Activated T-cell treated with anti-CD3 and anti-CD28 coated beads, Interleukin-2, amount 50 U/mL, for 48 hours (primary cell): ENCODE measurements around the gene CENPB.
"Not testable (repeated sequence)": the region's sequence is repeated elsewhere in the genome, so short reads cannot be mapped to it uniquely, and the experiment has no call there.

Experiments
- DNase-seq, 2 experiments: peaks; one replicate each; pipeline ENCODE4 v3.0.0-alpha.2; 2020

Gene CENPB

DNA sequence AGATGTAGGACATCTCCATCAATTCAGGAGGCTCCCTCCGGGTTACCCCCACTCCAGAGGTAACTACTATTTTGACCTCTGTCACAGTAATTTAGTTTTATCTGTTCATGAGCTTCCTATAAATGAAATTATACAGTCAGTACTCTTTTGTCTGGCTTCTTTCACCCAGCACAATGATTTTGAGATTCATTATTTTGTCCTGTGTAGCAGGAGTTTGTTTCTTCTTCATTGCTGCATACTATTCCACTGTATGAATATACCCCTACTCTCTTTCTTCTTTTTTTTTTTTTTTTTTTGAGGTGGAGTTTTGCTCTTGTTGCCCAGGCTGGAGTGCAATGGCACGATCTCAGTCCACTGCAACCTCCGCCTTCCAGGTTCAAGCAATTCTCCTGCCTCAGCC, 22.0 kb upstream of the CENPB start:
- DNase-seq = no peak

DNA sequence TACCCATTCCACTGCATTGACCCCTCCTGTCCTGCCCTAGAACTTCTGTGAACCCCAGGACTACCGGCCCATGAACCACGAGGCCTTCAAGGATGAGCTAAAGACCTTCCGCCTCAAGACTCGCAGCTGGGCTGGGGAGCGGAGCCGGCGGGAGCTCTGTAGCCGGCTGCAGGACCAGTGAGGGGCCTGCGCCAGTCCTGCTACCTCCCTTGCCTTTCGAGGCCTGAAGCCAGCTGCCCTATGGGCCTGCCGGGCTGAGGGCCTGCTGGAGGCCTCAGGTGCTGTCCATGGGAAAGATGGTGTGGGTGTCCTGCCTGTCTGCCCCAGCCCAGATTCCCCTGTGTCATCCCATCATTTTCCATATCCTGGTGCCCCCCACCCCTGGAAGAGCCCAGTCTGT, 18.2 kb upstream of the CENPB start:
- peak in 1 of 2 experiments; percentile 15 for DNase-seq

DNA sequence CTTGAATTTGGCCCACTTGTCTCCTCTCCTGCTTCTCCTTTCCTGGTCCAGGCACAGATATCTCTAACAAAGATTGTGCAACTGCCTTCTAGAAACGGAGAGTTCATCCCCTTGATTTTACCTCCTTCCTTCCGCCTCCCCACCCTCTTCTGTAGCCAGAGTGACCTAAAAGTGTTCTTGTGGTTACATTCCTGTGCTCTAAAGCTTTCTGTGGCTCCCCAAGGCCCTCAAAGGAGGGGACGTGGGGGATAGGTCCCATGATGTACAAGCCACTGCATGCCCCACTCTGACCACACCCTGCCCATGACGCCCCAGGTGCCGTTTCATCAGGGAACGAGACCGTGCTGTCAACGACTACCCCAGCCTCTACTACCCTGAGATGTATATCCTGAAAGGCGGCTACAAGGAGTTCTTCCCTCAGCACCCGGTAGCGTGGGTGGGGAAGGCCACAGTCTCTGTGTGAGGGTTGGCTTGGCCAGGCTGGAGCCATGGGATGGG, 17.8 kb upstream of the CENPB start:
- no peak for DNase-seq

DNA sequence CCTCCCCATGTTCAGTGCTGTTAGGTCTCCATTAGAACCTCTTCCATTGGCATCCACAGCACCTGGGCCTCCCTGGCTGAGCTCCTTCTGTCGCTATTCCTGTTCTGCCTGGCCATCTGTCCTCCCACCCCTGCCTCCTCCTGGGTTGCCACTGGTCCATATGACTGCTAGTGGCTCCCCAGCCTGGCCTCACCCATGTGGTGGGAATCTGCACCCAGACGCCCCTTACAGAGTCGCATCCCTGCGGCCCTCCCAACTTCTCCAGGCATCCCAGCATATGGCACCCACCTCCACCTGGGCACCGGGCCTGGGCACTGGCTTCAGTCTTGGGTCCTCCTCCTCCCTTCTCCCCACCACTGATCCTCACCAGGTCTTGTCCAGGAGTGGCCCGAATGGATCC, 17.3 kb upstream of the CENPB start:
- no peak for DNase-seq

DNA sequence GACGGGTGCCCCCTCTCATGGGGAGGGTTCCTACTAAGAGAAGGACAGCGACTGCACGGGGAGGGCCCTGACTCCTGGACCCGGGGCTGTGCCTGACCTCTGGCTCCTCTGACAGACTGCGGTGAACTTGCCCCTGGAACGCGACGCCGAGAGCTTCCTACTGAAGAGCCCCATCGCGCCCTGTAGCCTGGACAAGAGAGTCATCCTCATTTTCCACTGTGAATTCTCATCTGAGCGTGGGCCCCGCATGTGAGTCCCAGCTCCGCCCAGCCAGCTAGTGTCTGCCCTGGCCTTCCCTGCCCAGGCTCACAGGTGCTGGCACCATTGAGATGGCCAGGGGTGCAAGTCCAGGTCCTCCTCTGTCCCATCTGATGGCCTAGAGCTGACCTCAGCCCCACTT, 16.7 kb upstream of the CENPB start:
- DNase-seq = no peak

DNA sequence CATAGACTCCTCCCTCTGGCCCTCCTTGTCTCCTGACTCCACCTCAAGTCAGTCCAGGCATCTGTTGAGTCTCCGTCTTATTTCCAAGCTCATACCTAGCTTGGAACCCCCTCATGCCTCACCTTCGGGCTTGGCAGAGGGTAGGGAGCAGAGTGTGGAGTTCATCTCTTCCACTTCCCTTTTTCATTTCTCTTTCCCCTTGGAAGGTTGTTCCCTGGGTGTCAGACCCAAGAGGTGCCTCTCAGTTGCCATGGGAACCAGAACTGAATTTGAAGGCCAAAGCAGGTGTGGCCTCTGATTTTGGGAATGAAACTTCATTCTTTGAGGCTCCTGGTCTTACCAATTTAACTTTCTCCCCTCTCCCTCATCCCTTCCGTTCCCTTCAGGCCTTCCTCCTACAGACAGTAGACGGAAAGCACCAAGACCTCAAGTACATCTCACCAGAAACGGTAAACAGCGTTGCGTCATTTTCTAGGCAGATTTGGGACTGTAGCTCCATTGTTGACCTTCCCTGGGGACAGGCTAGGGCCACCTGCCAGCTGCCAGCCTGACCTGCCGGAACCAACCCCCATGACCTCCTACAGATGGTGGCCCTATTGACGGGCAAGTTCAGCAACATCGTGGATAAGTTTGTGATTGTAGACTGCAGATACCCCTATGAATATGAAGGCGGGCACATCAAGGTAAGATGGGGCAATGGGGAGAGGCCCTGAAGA, 16.1 kb upstream of the CENPB start:
- no peak for DNase-seq

DNA sequence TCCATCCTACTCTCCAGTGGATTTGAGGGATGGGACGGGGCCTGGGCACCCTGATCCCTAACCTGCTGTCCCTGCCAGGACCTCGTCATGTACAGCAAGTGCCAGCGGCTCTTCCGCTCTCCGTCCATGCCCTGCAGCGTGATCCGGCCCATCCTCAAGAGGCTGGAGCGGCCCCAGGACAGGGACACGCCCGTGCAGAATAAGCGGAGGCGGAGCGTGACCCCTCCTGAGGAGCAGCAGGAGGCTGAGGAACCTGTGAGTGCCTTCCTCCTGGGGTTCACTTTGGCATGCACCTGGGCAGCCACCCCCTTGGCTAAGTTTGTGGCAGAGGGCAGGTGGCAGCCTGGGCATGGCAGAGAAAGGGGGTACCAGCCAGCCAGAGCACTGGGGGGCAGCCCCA, 15.3 kb upstream of the CENPB start:
- no peak for DNase-seq

DNA sequence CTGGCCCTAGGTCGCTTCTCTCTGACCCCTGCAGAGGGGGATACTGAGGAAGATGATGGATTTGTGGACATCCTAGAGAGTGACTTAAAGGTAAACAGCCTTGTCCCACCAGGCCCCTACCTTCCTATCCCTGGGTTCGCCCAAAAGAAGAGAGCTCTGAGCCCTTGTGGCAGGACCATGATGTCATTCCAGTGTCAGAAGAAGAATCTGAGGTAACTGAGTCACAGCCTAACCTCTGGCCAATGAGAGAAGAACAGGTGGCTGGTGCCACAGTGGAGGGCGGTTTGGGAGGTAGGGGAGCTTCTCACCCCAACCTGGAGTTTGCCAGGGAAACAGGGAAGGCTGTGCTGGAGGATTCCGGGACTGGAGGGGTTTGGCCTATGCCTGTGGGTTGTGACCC, 14.8 kb upstream of the CENPB start:
- peak in 1 of 2 experiments; percentile 30 for DNase-seq

DNA sequence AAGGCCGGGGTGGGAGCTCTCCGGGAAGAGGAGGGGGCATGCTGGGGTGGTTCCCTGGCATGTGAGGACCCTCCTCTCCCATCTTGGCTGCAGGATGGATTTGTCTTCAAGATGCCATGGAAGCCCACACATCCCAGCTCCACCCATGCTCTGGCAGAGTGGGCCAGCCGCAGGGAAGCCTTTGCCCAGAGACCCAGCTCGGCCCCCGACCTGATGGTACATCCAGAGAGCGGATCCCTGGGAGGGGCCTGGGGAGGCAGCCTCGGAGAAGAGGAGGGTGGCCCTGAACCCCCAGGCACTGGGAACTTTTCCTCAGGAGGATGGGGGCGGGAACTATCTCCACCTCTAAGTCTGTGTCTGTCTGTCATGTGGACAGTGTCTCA, 14.3 kb upstream of the CENPB start:
- DNase-seq = no peak

DNA sequence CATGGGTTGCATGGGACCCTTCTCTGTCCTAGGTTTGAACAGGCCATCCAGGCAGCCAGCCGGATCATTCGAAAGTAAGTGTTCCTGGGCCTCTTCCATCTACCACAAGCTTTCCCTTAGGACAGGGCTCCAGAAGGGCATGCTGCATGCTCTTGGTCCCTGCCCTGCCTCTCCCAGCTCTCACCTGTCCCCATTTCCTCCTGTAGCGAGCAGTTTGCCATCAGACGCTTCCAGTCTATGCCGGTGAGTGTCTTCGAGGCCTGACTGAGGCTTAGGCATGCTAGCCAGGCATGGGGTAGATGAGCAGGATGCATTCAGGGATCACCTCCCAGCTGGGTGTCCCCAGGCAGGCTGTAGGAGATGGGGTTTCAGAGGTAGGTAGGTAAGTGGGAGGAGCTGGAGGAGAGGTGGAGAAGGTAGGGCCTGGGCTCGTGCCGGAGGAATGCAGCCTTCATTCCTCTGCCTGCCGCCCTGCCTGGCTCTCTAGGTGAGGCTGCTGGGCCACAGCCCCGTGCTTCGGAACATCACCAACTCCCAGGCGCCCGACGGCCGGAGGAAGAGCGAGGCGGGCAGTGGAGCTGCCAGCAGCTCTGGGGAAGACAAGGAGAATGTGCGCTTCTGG, 13.8 kb upstream of the CENPB start:
- no peak for DNase-seq

DNA sequence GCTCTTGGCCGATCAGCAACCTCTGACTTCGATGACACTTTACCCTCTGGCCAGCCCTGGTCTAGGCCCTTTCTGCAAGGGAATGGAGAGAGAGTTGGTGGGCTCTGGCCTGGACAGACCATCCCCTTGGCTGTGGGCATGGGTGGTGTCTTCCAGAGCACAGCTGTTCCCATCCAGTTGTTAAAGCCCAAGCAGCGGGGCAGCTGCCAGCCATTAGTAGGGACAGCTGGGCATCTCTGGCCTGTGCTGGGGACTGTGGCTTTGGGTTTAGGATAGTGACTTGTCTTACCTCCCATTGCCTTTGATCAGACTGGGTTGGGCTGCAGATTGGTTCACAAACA, 12.3 kb upstream of the CENPB start:
- no peak for DNase-seq

DNA sequence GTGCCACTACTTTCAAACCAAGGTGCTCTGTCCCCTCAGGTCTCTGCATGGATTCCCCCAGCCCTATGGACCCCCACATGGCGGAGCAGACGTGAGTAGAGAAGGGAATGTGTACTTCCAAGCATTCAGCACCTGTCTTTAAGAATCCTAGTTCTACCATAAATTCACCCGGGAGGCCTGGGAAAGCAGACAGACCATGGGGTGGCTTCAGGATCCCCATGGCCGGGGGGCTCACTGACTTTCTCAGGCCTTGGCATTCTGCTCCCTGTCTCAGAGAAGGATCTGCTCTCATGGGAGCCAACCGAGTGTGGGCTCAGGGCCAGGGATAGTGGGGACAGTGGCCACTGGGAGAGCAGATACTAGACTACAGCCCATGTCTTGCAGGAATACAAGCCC, 11.8 kb upstream of the CENPB start:
- peak in 1 of 2 experiments; percentile 15 for DNase-seq

DNA sequence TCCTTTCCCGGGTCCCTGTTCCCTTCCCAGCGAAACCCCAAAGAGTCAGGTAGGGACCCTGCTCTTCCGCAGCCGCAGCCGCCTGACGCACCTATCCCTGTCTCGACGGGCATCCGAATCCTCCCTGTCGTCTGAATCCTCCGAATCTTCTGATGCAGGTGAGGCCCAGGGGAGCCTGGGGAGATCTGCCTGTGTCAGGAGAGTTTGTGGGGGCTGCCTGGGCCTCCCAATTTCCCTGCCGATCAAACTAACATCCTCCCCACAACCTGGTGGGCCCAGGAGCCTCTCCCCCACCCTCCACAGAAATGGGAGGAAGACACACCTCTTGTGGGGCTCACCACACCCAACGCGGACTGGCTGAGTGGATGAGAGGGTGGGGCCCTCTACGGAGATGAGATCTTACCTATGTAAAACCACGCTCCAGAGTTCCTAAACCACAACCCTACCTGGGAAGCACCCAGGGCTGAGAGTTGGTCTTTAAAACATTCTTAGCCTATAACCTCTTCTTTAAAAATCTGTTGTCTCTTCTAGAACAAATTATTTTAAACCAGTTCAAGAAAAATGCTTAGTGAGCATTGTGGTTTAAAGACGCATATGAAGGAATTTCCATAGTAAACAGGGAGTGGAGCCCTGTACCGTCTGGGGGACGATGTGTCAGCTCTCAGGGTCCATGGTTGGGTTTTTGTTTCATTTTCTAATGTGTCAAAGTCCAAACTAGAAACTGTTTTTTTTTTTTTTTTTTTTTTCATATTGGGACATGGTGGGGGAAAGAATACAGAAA, 11.2 kb upstream of the CENPB start:
- DNase-seq = peak; percentile 58 to 64

DNA sequence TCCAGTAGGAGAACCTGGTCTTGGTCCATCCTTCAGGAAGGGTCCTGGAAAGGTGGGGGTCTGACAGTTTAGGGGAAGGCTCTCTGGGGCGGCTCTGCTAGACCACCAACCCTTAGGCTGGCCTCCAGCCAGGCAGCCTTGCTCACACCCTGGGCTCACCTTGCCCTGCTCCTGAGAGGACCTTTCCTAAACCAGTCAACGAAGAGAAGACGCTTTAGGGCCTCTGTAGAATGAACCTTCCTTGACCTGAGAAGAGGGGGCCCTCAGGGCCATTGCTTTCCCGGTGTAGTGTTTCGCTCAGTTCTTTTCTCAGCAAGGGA, 10.6 kb upstream of the CENPB start:
- DNase-seq = peak; percentile 28 to 31

DNA sequence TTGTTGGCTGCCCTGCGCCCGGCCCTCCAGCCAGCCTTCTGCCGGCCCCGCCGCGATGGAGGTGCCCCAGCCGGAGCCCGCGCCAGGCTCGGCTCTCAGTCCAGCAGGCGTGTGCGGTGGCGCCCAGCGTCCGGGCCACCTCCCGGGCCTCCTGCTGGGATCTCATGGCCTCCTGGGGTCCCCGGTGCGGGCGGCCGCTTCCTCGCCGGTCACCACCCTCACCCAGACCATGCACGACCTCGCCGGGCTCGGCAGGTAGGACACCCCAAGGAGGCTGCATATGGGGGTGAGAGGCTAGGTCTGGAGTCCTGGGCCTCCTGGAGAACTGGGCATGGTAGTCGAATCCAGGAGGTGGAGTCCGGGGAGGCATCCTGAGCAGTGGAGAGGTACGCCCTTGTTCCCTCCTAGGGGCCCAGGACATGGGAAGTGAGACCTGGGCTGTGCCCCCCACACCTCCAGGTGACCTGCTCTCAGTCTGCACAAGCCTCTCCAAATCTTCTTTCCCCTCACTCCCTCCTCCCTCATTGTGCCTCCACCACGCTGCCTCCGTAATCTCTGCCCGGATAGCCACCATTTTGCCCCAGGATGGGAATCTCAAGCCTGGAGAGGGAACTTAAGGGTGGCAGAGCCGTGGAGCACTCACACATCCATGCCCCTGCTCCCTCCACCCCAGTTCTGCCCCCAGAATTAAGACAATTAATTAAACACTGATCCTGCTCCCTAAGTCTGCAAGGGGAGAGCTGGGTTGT, 10.1 kb upstream of the CENPB start:
- DNase-seq = peak; percentile 41 to 46

DNA sequence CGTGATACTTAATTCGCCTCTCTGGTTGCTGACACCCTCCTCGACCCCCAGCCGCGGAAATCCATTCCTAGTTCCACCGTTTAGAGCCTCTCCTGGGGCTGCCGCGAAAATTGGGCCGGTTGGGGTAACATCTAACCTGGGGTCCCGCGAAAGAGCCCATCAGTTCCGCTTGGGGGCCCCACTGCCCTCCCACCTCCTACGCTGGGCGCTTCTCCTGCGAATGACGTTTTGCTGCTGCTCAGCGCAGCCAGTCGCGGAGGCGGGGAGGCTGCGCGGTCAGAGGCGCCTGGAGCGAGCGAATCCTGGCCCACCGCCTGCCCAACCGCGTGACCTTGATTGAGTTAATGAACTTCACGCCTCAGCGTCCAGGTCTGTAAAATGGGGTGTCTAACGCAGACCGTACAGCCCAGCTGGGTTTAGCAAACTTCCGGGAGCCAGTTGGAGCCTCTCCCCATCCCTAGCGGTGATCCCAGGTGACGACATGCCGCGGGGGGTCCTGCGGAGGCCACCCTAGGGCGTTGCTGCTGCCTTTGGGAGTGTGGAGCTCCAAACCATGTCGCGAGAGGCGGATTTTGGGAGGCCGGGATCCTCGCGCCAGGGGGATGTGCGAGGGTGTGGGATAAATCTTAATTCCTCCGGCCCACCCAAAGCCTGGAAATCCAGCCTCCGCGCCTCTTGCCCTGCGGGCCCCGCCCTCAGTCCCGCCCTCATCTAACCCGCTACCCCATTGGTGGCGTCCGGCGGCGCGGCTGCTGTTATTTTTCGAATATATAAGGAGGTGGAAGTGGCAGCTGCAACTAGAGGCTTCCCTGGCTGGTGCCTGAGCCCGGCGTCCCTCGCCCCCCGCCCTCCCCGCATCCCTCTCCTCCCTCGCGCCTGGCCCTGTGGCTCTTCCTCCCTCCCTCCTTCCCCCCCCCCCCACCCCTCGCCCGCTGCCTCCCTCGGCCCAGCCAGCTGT, 9.2 kb upstream of the CENPB start, which contains the start of gene CDC25B:
CDC25B (plus strand) TSS at position 800 of the 958 bp plus-strand sequence. CDS start 222 bp downstream, outside the sequence.
- peak; percentile 94 for DNase-seq

DNA sequence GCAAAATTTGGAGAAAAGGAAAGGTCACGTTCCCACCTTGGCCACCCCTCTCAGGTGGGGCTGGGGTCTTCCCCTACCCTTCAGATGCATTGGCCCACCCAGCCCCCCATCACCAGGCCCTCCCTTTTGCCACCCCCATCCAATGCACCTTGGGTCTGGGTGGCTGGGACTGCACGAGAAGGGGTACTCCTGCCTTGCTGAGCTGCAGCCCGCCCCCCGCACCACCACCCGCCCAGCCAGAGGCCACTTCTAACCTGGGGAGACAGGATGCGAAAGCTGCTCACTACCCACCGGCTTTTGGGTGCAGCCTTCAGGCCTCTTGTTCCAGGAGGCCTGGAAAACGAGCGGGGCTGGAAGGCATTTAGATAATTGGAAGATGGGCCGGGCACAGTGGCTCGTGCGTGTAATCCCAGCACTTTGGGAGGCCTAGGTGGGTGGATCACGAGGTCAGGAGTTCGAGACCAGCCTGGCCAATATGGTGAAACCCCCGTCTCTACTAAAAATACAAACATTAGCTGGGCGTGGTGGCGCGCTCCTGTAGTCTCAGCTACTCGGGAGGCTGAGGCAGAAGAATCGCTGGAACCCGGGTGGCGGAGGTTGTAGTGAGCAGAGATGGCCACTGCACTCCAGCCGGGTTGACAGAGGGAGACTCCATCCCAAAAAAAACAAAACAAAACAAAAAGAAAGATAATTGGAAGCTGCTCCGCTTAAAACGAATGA, 8.3 kb upstream of the CENPB start:
- DNase-seq = no peak

DNA sequence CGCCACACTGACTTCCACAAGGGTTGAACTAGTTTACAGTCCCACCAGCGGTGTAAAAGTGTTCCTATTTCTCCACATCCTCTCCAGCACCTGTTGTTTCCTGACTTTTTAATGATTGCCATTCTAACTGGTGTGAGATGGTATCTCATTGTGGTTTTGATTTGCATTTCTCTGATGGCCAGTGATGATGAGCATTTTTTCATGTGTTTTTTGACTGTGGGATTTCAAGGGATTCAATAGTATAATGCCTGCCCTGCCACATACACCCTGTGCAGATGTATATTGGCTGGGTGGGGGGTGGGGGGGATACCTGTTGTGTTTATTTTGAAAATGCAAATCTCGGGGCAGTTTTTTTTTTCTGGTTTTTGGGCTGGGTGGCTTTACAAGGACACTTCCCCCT, 7.6 kb upstream of the CENPB start:
- not testable (repeated sequence) for DNase-seq

DNA sequence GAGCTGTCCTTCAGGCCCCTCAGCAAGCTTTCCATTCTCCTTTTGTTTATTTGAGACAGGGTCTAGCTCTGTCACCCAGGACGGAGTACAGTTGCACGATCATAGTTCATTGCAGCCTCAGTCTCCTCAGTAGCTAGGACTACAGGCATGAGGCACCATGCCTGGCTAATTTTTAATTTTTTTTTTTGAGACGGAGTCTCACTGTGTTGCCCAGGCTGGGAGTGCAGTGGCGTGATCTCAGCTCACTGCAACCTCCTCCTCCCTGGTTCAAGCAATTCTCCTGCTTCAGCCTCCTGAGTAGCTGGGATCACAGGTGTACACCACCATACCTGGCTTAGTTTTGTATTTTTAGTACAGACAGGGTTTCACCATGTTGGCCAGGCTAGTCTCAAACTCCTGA, 2.7 kb upstream of the CENPB start:
- DNase-seq = not testable (repeated sequence)

DNA sequence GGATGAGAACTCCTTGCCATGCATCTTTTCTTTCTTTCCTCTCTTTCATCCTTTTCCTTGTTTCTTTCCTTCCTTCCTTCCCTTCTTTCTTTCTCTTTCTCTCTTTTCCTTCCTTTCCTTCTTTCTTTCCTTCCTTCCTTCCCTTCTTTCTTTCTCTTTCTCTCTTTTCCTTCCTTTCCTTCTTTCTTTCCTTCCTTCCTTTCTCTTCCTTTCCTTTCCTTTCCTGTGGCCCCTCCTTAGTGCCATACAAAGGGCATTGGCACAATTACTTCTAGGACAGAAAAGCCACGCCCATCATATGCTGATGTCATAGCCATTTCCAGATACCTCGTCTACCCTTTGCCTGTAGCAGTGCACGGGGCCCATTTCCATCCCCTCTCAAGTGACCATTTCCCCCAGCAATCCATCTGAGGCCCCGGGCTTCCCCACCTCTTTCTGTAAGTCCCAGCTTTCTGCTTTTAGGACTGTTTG, 2.2 kb upstream of the CENPB start:
- DNase-seq = no peak

DNA sequence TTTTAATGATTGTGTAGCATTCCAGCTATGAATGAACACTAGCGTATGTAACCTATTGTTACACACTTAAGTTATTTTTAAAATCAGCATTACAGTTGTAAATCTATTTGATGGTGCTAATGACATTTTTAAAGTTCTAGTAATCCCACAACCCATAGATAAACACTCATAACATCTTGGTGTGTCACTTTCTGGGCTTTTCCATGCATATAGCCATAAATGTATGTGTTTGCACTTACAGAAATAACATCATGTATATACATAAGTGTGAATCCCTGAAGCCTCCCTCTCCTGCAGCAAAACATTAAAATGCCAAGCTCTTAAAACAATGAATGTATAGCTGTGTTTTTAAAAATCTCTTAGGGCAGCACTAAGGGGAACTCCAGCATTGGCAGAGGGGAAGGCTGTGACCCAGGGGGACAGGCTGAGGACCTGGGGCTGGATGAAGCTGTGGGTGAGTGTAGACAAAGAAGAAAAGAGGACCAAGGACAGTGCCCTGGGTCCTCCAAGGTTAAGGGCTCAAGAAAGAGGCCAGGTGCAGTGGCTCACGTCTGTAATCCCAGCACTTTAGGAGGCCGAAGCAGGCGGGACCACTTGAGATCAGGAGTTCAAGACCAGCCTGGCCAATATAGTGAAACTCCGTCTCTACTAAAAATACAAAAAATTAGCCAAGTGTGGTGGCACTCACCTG, 929 bp upstream of the CENPB start:
- no peak for DNase-seq
